H9 (cell line): ENCODE results near the gene HIVEP1. TPM values are rescaled to one million over a fixed set of nuclear protein-coding genes. Genes with fewer than 3 reads are reported as not detected.

Source experiments
- DNase-seq: peaks from one replicate; pipeline ENCODE4 v3.0.0-alpha.2; 2017
- H2AFZ ChIP-seq: one replicate; pipeline ENCODE4 v1.6.1; 2013; ENCODE audit warnings: mild to moderate bottlenecking, low read length, control low read depth, moderate library complexity
- H2AK5ac ChIP-seq: 2 replicates; pipeline ENCODE4 v1.6.1; 2013; ENCODE audit warnings: low read length, control low read depth, mixed read lengths; ENCODE audit not compliant: insufficient read length
- H2BK120ac ChIP-seq: one replicate; pipeline ENCODE4 v1.6.1; 2013; ENCODE audit warnings: low read depth, mild to moderate bottlenecking, low read length, control low read depth, inconsistent platforms; ENCODE audit not compliant: poor library complexity, severe bottlenecking
- H2BK12ac ChIP-seq: 2 replicates; pipeline ENCODE4 v1.6.1; 2013; ENCODE audit warnings: low read length, control low read depth, mixed read lengths, low read depth; ENCODE audit not compliant: insufficient read length
- H2BK15ac ChIP-seq: 2 replicates; pipeline ENCODE4 v1.6.1; 2013; ENCODE audit warnings: low read depth, low read length, control low read depth
- H2BK20ac ChIP-seq: one replicate; pipeline ENCODE4 v1.6.1; 2013; ENCODE audit warnings: low read depth, mild to moderate bottlenecking, low read length, control low read depth, inconsistent platforms; ENCODE audit not compliant: poor library complexity, severe bottlenecking
- H2BK5ac ChIP-seq: 2 replicates; pipeline ENCODE4 v1.6.1; 2013; ENCODE audit warnings: low read length, control low read depth, mixed read lengths; ENCODE audit not compliant: insufficient read length
- H3K14ac ChIP-seq: 2 replicates; pipeline ENCODE4 v1.6.1; 2013; ENCODE audit warnings: low read length, control low read depth; ENCODE audit not compliant: insufficient read depth
- H3K18ac ChIP-seq: 2 replicates; pipeline ENCODE4 v1.6.1; 2013; ENCODE audit warnings: low read depth, mild to moderate bottlenecking, mixed read lengths, low read length, control low read depth; ENCODE audit not compliant: insufficient read length
- H3K23ac ChIP-seq: 2 replicates; pipeline ENCODE4 v1.6.1; 2013; ENCODE audit warnings: low read length, control low read depth, mixed read lengths, low read depth; ENCODE audit not compliant: insufficient read length
- H3K23me2 ChIP-seq: 2 replicates; pipeline ENCODE4 v1.6.1; 2013; ENCODE audit warnings: low read depth, mild to moderate bottlenecking, mixed read lengths, low read length, control low read depth; ENCODE audit not compliant: insufficient read length, poor library complexity, severe bottlenecking
- H3K27ac ChIP-seq: 2 replicates; pipeline ENCODE4 v1.5.1; 2013; ENCODE audit warnings: low read length, control low read depth, mixed read lengths, low read depth; ENCODE audit not compliant: insufficient read length
- H3K27me3 ChIP-seq: 2 replicates; pipeline ENCODE4 v1.6.1; 2013; ENCODE audit warnings: low read length, control low read depth, inconsistent platforms; ENCODE audit not compliant: insufficient read depth
- H3K4ac ChIP-seq: 2 replicates; pipeline ENCODE4 v1.6.1; 2013; ENCODE audit warnings: low read depth, mild to moderate bottlenecking, control low read depth, inconsistent platforms, low read length, moderate library complexity
- H3K4me1 ChIP-seq: 2 replicates; pipeline ENCODE4 v1.6.1; 2013; ENCODE audit warnings: low read length, control low read depth, inconsistent platforms; ENCODE audit not compliant: insufficient read depth
- H3K4me2 ChIP-seq: 2 replicates; pipeline ENCODE4 v1.6.1; 2013; ENCODE audit warnings: low read length, control low read depth, mixed read lengths; ENCODE audit not compliant: insufficient read length, insufficient read depth
- H3K56ac ChIP-seq: 2 replicates; pipeline ENCODE4 v1.6.1; 2013; ENCODE audit warnings: low read depth, mild to moderate bottlenecking, mixed read lengths, low read length, control low read depth; ENCODE audit not compliant: insufficient read length
- H3K79me1 ChIP-seq: 2 replicates; pipeline ENCODE4 v1.6.1; 2013; ENCODE audit warnings: low read depth, mild to moderate bottlenecking, moderate library complexity, low read length, control low read depth, inconsistent platforms; ENCODE audit not compliant: insufficient read depth, poor library complexity, severe bottlenecking
- H3K79me2 ChIP-seq: 2 replicates; pipeline ENCODE4 v1.6.1; 2013; ENCODE audit warnings: low read length, control low read depth, inconsistent platforms; ENCODE audit not compliant: insufficient read depth
- H3K9ac ChIP-seq: 2 replicates; pipeline ENCODE4 v1.6.1; 2013; ENCODE audit warnings: low read length, control low read depth, mixed read lengths; ENCODE audit not compliant: insufficient read length; ENCODE audit errors: extremely low read depth
- H3K9me3 ChIP-seq: one replicate; pipeline ENCODE4 v1.6.1; 2013; ENCODE audit warnings: low read depth, low read length, inconsistent platforms; ENCODE audit not compliant: control insufficient read depth
- H3T11ph ChIP-seq: one replicate; pipeline ENCODE4 v1.6.1; 2013; ENCODE audit warnings: mild to moderate bottlenecking, low read length, control low read depth, inconsistent platforms
- H4K20me1 ChIP-seq: one replicate; pipeline ENCODE4 v1.6.1; 2013; ENCODE audit not compliant: control insufficient read depth, insufficient read length, insufficient read depth
- H4K5ac ChIP-seq: 2 replicates; pipeline ENCODE4 v1.6.1; 2013; ENCODE audit warnings: low read depth, mild to moderate bottlenecking, mixed read lengths, low read length, control low read depth; ENCODE audit not compliant: insufficient read length
- H4K8ac ChIP-seq: replicated peaks from 2 replicates; pipeline ENCODE4 v1.6.1; 2013; ENCODE audit warnings: low read length, control low read depth, mixed read lengths, low read depth; ENCODE audit not compliant: insufficient read length
- H4K91ac ChIP-seq: 2 replicates; pipeline ENCODE4 v1.6.1; 2013; ENCODE audit warnings: low read depth, mild to moderate bottlenecking, moderate library complexity, mixed read lengths, low read length, control low read depth; ENCODE audit not compliant: insufficient read length
- H3K27ac Mint-ChIP-seq, 3 experiments: 2 replicates in 2 of 3; 3 replicates in 1 of 3; pipeline ENCODE4 v1.8.0; 2020 to 2021; ENCODE audit warnings: mixed read lengths in 3 of 3, mild to moderate bottlenecking in 1 of 3, moderate library complexity in 1 of 3
- H3K27me3 Mint-ChIP-seq: 2 replicates; pipeline ENCODE4 v1.8.0; 2021; ENCODE audit warnings: low read depth, mild to moderate bottlenecking, moderate library complexity, mixed read lengths
- H3K36me3 Mint-ChIP-seq, 3 experiments: 2 replicates in 2 of 3; 3 replicates in 1 of 3; pipeline ENCODE4 v1.8.0; 2020 to 2021; ENCODE audit warnings: low read depth in 3 of 3, mixed read lengths in 3 of 3; ENCODE audit not compliant: insufficient read depth in 1 of 3
- H3K4me1 Mint-ChIP-seq, 2 experiments: 2 replicates each; pipeline ENCODE4 v1.8.0; 2020; ENCODE audit warnings: mixed read lengths in 2 of 2
- H3K4me3 Mint-ChIP-seq, 2 experiments: 2 replicates in 1 of 2; 3 replicates in 1 of 2; pipeline ENCODE4 v1.8.0; 2020 to 2021; ENCODE audit warnings: mild to moderate bottlenecking in 2 of 2, mixed read lengths in 2 of 2, moderate library complexity in 1 of 2
- H3K9me3 Mint-ChIP-seq, 2 experiments: 2 replicates in 1 of 2; 3 replicates in 1 of 2; pipeline ENCODE4 v1.8.0; 2020; ENCODE audit warnings: mild to moderate bottlenecking in 2 of 2, mixed read lengths in 2 of 2, moderate library complexity in 1 of 2
- CTCF ChIP-seq: fragments of 200-600 bp; sonication (generic); conservative IDR thresholded peaks from 3 replicates; pipeline ENCODE4 v1.8.0; 2021; ENCODE audit warnings: antibody characterized with exemption, mild to moderate bottlenecking
- WGBS: extraction: QIAGEN DNeasy Blood & Tissue Kit; methylation state at CpG from one replicate; pipeline ENCODE4 v1.1.7; 2013; ENCODE audit warnings: missing lambda C conversion rate, low lambda C conversion rate, mixed read lengths; ENCODE audit not compliant: insufficient read length; ENCODE audit errors: extremely low coverage; 5-methylcytosine and 5-hydroxymethylcytosine counted together
- total RNA-seq: library from RNA; stranded (reverse); gene quantifications from 2 replicates; pipeline ENCODE4 v1.2.1, GENCODE V29; 2021

HIVEP1 gene
- total RNA-seq, 1 experiment from 2014 or later, result 44.2 TPM

DNA sequence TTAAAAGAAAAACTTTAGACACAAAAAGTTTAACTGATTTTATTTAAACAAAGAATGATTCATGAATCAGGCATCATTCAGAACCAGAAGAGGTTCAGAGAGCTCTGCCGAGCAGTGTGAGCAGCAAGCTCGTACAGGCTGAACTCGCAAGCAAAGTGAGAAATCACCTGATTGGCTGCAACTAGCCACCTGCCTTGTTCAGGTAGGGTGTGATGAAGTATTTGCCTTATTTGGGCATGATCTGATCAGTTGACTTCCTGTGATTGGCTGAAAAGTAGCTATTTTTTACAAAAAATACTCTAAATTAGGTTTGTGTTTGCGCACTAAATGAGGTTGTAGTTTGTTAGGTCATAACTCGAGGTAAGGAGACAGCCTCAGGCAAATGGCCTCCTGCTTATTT is 80.7 kb downstream of the HIVEP1 start:
- H4K5ac ChIP-seq, result no peak overlapping the region
- no peak overlapping the region for H3K18ac ChIP-seq
- no peak overlapping the region for H2AK5ac ChIP-seq
- no peak overlapping the region for H2AFZ ChIP-seq
- peaks cover 3% of the 10 kb centered on the region for H3K4me1 ChIP-seq
- no peak overlapping the region for H2BK20ac ChIP-seq
- H3K14ac ChIP-seq, result no peak overlapping the region
- H3K56ac ChIP-seq, result no peak overlapping the region
- no peak overlapping the region for H3K27ac ChIP-seq
- H4K8ac ChIP-seq, result no peak overlapping the region
- DNase-seq, result no peak
- H3K23me2 ChIP-seq, result no peaks in the 10 kb centered on the region
- H3K36me3 Mint-ChIP-seq, result peaks cover 14 to 32% (median 26%) of the 10 kb centered on the region in 3 experiments
- no peak overlapping the region for H2BK12ac ChIP-seq
- no peak for TF ChIP-seq CTCF
- peaks cover 4 to 7% of the 10 kb centered on the region in 2 experiments; a peak in 3 of 5 replicates for H3K9me3 Mint-ChIP-seq
- no peak overlapping the region for H3K4me3 Mint-ChIP-seq
- peaks cover 3 to 6% of the 10 kb centered on the region in 2 experiments for H3K4me1 Mint-ChIP-seq
- H3K27me3 ChIP-seq, result no peaks in the 10 kb centered on the region
- no peak overlapping the region for H2BK5ac ChIP-seq
- H3K9me3 ChIP-seq, result no peaks in the 10 kb centered on the region
- no peak overlapping the region for H2BK15ac ChIP-seq
- no peak overlapping the region for H3K27ac Mint-ChIP-seq
- no peaks in the 10 kb centered on the region for H3K27me3 Mint-ChIP-seq
- H3K23ac ChIP-seq, result no peak overlapping the region
- H3K79me2 ChIP-seq, result no peaks in the 10 kb centered on the region
- H4K91ac ChIP-seq, result no peak overlapping the region
- H4K20me1 ChIP-seq, result no peaks in the 10 kb centered on the region
- no peak overlapping the region for H3T11ph ChIP-seq
- no peaks in the 10 kb centered on the region for H3K79me1 ChIP-seq
- no peak overlapping the region for H3K4me2 ChIP-seq
- no CpG with 5 or more reads among the region's 5 CpGs for WGBS
- H2BK120ac ChIP-seq, result no peak overlapping the region
- no peak overlapping the region for H3K4ac ChIP-seq
- no peak overlapping the region for H3K9ac ChIP-seq
